Measurements from ENCODE around the gene RCBTB1. TPM values are rescaled to one million over a fixed set of nuclear protein-coding genes. Genes with fewer than 3 reads are reported as not detected.

Gene RCBTB1
- polyA plus RNA-seq, 1 donor from 2014 or later: 65.3 TPM

DNA sequence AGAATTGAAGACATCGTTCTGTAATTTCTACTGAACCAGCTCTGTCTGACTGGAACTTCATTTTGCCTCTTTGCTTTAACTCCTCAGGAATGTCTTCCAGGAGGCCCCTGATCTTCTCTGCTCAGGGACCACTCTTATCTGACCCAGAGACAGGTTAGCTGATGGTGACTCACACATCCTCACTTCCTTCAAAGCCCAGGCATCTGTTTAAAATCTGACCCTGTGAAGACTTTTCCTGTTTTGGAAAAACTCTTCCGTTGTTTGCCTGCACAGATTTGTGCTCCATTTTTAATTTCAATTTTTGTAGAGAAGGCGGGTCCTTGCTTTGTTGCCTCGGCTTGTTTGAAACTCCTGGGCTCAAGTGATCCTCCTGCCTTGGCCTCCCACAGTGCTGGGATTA lies 44.6 kb upstream of the RCBTB1 start:
- no peaks in the 10 kb centered on the region for H3K27me3 ChIP-seq (ENCODE audit: insufficient read depth, low read depth, low read length)
- H3K4me3 ChIP-seq (ENCODE audit: low read length): no peak overlapping the region
- no peaks in the 10 kb centered on the region for H3K9me2 ChIP-seq (ENCODE audit: insufficient read depth, low read length)
- no peaks in the 10 kb centered on the region for H3K9me3 ChIP-seq (ENCODE audit: low read length)
- no peak overlapping the region for H2AFZ ChIP-seq (ENCODE audit: low read depth, low read length)
- TF ChIP-seq POLR2AphosphoS5 (IDR thresholded peaks at IDR 0.05): no peak
- TF ChIP-seq, protein P1, sequence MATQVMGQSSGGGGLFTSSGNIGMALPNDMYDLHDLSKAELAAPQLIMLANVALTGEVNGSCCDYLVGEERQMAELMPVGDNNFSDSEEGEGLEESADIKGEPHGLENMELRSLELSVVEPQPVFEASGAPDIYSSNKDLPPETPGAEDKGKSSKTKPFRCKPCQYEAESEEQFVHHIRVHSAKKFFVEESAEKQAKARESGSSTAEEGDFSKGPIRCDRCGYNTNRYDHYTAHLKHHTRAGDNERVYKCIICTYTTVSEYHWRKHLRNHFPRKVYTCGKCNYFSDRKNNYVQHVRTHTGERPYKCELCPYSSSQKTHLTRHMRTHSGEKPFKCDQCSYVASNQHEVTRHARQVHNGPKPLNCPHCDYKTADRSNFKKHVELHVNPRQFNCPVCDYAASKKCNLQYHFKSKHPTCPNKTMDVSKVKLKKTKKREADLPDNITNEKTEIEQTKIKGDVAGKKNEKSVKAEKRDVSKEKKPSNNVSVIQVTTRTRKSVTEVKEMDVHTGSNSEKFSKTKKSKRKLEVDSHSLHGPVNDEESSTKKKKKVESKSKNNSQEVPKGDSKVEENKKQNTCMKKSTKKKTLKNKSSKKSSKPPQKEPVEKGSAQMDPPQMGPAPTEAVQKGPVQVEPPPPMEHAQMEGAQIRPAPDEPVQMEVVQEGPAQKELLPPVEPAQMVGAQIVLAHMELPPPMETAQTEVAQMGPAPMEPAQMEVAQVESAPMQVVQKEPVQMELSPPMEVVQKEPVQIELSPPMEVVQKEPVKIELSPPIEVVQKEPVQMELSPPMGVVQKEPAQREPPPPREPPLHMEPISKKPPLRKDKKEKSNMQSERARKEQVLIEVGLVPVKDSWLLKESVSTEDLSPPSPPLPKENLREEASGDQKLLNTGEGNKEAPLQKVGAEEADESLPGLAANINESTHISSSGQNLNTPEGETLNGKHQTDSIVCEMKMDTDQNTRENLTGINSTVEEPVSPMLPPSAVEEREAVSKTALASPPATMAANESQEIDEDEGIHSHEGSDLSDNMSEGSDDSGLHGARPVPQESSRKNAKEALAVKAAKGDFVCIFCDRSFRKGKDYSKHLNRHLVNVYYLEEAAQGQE (IDR thresholded peaks at IDR 0.05; ENCODE audit: borderline replicate concordance): no peak
- no peak for TF ChIP-seq TAF1 (IDR thresholded peaks at IDR 0.05; ENCODE audit: low read depth)
- no peak for TF ChIP-seq SMC3 (conservative IDR thresholded peaks at IDR 0.05; ENCODE audit: poor library complexity)
- H3K9ac ChIP-seq (ENCODE audit: low read length): no peak overlapping the region
- H4K20me1 ChIP-seq (ENCODE audit: insufficient read depth): no peaks in the 10 kb centered on the region
- no peaks in the 10 kb centered on the region for H3K36me3 ChIP-seq (ENCODE audit: insufficient read depth, low read length)
- H3K79me2 ChIP-seq (replicated peaks; ENCODE audit: insufficient read depth, low read length): no peaks in the 10 kb centered on the region
- H3K27ac ChIP-seq (ENCODE audit: low read length): no peak overlapping the region
- no peak overlapping the region for H3K4me2 ChIP-seq (ENCODE audit: low read length)
- no peaks in the 10 kb centered on the region for H3F3A ChIP-seq (ENCODE audit: insufficient read depth, low read length, poor library complexity, severe bottlenecking)

DNA sequence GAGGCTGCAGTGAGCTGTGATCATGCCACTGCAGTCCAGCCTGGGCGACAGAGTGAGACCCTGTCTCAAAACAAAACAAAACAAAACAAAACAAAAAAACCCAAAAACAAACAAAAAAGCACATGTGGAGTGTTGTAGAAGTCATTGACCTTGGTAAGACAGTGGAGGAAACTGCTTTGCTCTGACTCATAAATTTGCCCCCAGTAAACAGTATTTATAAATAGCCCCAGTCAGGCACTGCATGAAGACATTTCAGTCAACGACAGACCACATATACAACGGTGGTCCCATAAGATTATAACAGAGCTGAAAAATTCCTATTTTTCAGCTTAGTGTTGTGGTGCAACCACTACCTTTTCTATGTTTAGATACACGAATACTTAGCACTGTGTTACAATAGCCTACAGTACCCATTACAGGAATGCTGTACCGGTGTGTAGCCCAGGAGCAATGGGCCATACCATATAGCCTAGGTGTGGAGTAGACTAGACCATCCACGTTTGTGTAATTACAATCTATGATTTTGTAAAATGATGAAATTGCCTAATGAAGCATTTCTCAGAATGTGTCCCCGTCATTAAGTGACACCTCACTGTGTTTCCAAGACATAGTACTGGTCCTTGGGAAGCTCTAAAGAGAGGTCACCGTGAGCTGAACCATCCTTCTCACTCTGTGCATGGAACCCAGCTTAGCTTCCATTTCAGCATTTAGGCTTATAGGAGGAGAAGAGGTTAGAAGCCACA lies 44.0 kb upstream of the RCBTB1 start:
- H3K4me3 ChIP-seq (ENCODE audit: low read length): no peak overlapping the region
- H4K20me1 ChIP-seq (ENCODE audit: insufficient read depth): no peaks in the 10 kb centered on the region
- no peak overlapping the region for H3K27ac ChIP-seq (ENCODE audit: low read length)
- H3K27me3 ChIP-seq (ENCODE audit: insufficient read depth, low read depth, low read length): no peaks in the 10 kb centered on the region
- no peaks in the 10 kb centered on the region for H3K36me3 ChIP-seq (ENCODE audit: insufficient read depth, low read length)
- no peaks in the 10 kb centered on the region for H3K9me3 ChIP-seq (ENCODE audit: low read length)
- no peak overlapping the region for H3K4me2 ChIP-seq (ENCODE audit: low read length)
- no peak overlapping the region for H3K9ac ChIP-seq (ENCODE audit: low read length)
- no peaks in the 10 kb centered on the region for H3F3A ChIP-seq (ENCODE audit: insufficient read depth, low read length, poor library complexity, severe bottlenecking)
- no peaks in the 10 kb centered on the region for H3K79me2 ChIP-seq (replicated peaks; ENCODE audit: insufficient read depth, low read length)
- no peaks in the 10 kb centered on the region for H3K9me2 ChIP-seq (ENCODE audit: insufficient read depth, low read length)
- no peak for TF ChIP-seq EP300 (conservative IDR thresholded peaks at IDR 0.05; ENCODE audit: poor library complexity, severe bottlenecking)
- no peak for TF ChIP-seq MXI1 (conservative IDR thresholded peaks at IDR 0.05; ENCODE audit: poor library complexity, severe bottlenecking)
- no peak overlapping the region for H2AFZ ChIP-seq (ENCODE audit: low read depth, low read length)

DNA sequence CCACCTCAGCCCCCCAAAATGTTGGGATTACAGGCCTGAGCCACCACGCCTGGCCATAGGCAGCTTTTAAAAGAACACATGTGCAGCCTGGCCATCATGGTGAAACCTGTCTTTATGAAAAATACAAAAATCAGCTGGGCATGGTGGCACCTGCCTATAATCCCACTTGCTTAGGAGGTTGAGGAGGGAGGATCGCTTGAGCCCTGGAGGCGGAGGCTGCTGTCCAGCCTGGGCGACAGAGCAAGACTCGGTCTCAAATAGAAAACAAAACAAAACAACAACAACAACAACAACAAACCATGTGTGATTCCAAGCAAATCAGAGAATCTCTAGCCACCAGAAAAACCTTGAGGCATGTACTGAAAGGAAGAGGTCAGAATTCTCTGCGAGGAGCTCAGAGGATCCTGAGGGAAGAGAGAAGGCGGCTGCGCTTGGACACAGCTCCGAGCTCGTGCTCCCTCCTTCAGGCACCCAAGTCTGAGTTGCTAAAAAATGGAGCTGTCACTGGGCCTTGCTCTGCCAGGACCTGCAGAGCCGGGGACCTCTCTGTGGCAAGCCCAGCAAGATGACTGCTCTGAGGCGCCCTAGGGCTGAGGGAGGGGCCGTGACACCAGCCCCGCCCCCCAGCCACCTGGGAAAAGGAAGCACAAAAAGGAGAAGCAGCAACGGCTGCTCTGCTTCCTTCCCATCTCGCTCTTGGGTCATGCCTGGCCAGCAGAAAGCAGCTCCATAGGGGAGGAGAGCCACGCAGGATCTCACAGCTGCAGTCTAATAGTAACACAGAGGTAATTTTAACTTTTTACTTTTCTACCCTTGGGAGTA lies 42.7 kb upstream of the RCBTB1 start, which contains the start of gene ARL11:
ARL11 (plus strand) TSS at position 677 of the 822 bp plus-strand sequence. CDS start 1,941 bp downstream, outside the sequence.
- Histone ChIP-seq H3K4me3 (ENCODE audit: low read length) (no peak within 1 kb of the TSS), H3K79me2 (replicated peaks; ENCODE audit: insufficient read depth, low read length) (no peaks in the 10 kb centered on the region), H3K9me2 (ENCODE audit: insufficient read depth, low read length) (no peaks in the 10 kb centered on the region), H3K9ac (ENCODE audit: low read length) (no peak within 1 kb of the TSS), H3F3A (ENCODE audit: insufficient read depth, low read length, poor library complexity, severe bottlenecking) (no peaks in the 10 kb centered on the region), H3K27ac (ENCODE audit: low read length) (no peak within 1 kb of the TSS), H4K20me1 (ENCODE audit: insufficient read depth) (no peaks in the 10 kb centered on the region), H3K36me3 (ENCODE audit: insufficient read depth, low read length) (no peaks in the 10 kb centered on the region), H2AFZ (ENCODE audit: low read depth, low read length) (no peak within 1 kb of the TSS), H3K27me3 (ENCODE audit: insufficient read depth, low read depth, low read length) (no peaks in the 10 kb centered on the region), H3K4me2 (ENCODE audit: low read length) (no peak within 1 kb of the TSS), H3K9me3 (ENCODE audit: low read length) (no peaks in the 10 kb centered on the region)
- TF ChIP-seq, protein P2, sequence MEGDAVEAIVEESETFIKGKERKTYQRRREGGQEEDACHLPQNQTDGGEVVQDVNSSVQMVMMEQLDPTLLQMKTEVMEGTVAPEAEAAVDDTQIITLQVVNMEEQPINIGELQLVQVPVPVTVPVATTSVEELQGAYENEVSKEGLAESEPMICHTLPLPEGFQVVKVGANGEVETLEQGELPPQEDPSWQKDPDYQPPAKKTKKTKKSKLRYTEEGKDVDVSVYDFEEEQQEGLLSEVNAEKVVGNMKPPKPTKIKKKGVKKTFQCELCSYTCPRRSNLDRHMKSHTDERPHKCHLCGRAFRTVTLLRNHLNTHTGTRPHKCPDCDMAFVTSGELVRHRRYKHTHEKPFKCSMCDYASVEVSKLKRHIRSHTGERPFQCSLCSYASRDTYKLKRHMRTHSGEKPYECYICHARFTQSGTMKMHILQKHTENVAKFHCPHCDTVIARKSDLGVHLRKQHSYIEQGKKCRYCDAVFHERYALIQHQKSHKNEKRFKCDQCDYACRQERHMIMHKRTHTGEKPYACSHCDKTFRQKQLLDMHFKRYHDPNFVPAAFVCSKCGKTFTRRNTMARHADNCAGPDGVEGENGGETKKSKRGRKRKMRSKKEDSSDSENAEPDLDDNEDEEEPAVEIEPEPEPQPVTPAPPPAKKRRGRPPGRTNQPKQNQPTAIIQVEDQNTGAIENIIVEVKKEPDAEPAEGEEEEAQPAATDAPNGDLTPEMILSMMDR (IDR thresholded peaks at IDR 0.05; ENCODE audit: poor library complexity, severe bottlenecking): no peak
- no peak for TF ChIP-seq EZH2 (IDR thresholded peaks at IDR 0.05; ENCODE audit: borderline replicate concordance, insufficient read depth, low read length, poor library complexity, severe bottlenecking)
- TF ChIP-seq TAF1 (IDR thresholded peaks at IDR 0.05; ENCODE audit: low read depth): no peak
- TF ChIP-seq MXI1 (conservative IDR thresholded peaks at IDR 0.05; ENCODE audit: poor library complexity, severe bottlenecking): no peak
- no peak for TF ChIP-seq POLR2AphosphoS5 (IDR thresholded peaks at IDR 0.05)
- no peak for TF ChIP-seq EP300 (conservative IDR thresholded peaks at IDR 0.05; ENCODE audit: poor library complexity, severe bottlenecking)
- TF ChIP-seq RAD21 (conservative IDR thresholded peaks at IDR 0.05): no peak
- no peak for TF ChIP-seq SMC3 (conservative IDR thresholded peaks at IDR 0.05; ENCODE audit: poor library complexity)
- TF ChIP-seq, protein P1 (IDR thresholded peaks at IDR 0.05; ENCODE audit: borderline replicate concordance): no peak

All from neural cell (in vitro differentiated cells).